HG02885 (cell line): Measurements from ENCODE around the gene ADAD2.

Source experiments
- ATAC-seq: cut with Tn5 transposase; IDR thresholded peaks from one replicate; pipeline ENCODE4 v1.9.1; 2021; ENCODE audit warnings: mild to moderate bottlenecking; ENCODE audit not compliant: unreplicated experiment, poor library complexity

Gene ADAD2

GRCh38 chr16:84220851-84221250, 29.9 kb downstream of the ADAD2 start:
- no peak for ATAC-seq

- ATAC-seq = no peak
Observed at GRCh38 chr16:84223456-84223855, 32.5 kb downstream of the ADAD2 start.

GRCh38 chr16:84224554-84224953, 33.6 kb downstream of the ADAD2 start:
- no peak for ATAC-seq

- ATAC-seq = no peak
Observed at GRCh38 chr16:84225126-84225525, 34.2 kb downstream of the ADAD2 start.

GRCh38 chr16:84225571-84225970, 34.6 kb downstream of the ADAD2 start:
- ATAC-seq = no peak

- no peak for ATAC-seq
Observed at GRCh38 chr16:84226026-84226425, 35.1 kb downstream of the ADAD2 start.

- no peak for ATAC-seq
Observed at GRCh38 chr16:84227548-84227947, 36.6 kb downstream of the ADAD2 start.

GRCh38 chr16:84228256-84228838, 37.4 kb downstream of the ADAD2 start:
- ATAC-seq = no peak

GRCh38 chr16:84229471-84229870, 38.5 kb downstream of the ADAD2 start:
- ATAC-seq = no peak

- no peak for ATAC-seq
Observed at GRCh38 chr16:84232060-84232459, 41.1 kb downstream of the ADAD2 start.

GRCh38 chr16:84232969-84233368, 42.0 kb downstream of the ADAD2 start:
- no peak for ATAC-seq

- no peak for ATAC-seq
Observed at GRCh38 chr16:84233748-84234147, 42.8 kb downstream of the ADAD2 start.

GRCh38 chr16:84234321-84235241, 43.6 kb downstream of the ADAD2 start:
- no peak for ATAC-seq

- ATAC-seq = no peak
Observed at GRCh38 chr16:84236671-84237070, 45.7 kb downstream of the ADAD2 start.

GRCh38 chr16:84237994-84238750, 47.2 kb downstream of the ADAD2 start:
- ATAC-seq = no peak

- ATAC-seq = no peak
Observed at GRCh38 chr16:84239141-84239769, 48.3 kb downstream of the ADAD2 start.

GRCh38 chr16:84239909-84240308, 49.0 kb downstream of the ADAD2 start, which contains the start of gene KCNG4:
TSS of gene KCNG4 (minus strand) at chr16:84240012. CDS start at chr16:84237485, 2,527 bp downstream.
- no peak for ATAC-seq

- no peak for ATAC-seq
Observed at GRCh38 chr16:84240455-84240854, 49.5 kb downstream of the ADAD2 start.

GRCh38 chr16:84241778-84242177, 50.8 kb downstream of the ADAD2 start:
- ATAC-seq = no peak

GRCh38 chr16:84242839-84243238, 51.9 kb downstream of the ADAD2 start:
- ATAC-seq = no peak
